ENCODE results near the gene SYTL3. TPM values are rescaled to one million over a fixed set of nuclear protein-coding genes. Genes with fewer than 3 reads are reported as not detected.

The SYTL3 gene
- total and polyA plus RNA-seq, 2 donors (not counting 1 experiment from before 2014, with no cell fraction given): 1.1 to 5.4 TPM

DNA sequence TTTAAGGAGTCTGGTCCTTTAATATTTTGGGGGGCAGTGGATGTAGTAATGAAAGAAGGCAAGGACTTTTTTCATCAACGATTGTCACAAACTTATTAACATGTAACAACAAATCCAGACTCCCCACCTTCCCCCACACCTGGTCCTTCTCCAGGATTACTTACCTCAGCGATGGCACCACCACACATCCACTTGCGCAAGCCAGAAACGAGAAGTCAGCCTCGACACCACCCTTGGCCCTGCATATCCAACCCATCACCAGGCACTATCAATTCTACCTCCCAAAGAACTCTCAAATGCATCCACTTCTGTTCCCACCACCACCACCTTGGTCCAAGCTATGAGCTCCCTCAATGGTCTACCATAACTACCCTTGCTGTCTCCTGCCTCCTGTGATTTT is 162.8 kb downstream of the SYTL3 start:
- Mint-ChIP-seq H3K27ac (peak overlapping the region; percentile 73), H3K4me1 (peaks cover 83% of the 10 kb centered on the region), H3K4me3 (peak overlapping the region; percentile 88), H3K27me3 (no peaks in the 10 kb centered on the region), H3K9me3 (ENCODE audit: insufficient read depth) (no peaks in the 10 kb centered on the region)
- Histone ChIP-seq H3K9ac (ENCODE audit: low read length) (peak overlapping the region; percentile 94), H3K9me3 (ENCODE audit: control extremely low read depth in 1 of 3, control insufficient read depth in 2 of 3, insufficient read depth in 1 of 3, low read length in 2 of 3) (peaks cover 0 to 3% (median 0%) of the 10 kb centered on the region in 3 donors), H2AFZ (ENCODE audit: insufficient read depth, low read depth, low read length, poor library complexity, severe bottlenecking) (no peak overlapping the region), H4K20me1 (ENCODE audit: control insufficient read depth, insufficient read depth, low read length, poor library complexity, severe bottlenecking) (peaks cover 79% of the 10 kb centered on the region), H3K79me2 (ENCODE audit: control insufficient read depth, insufficient read depth, low read length) (peaks cover 100% of the 10 kb centered on the region), H3K27me3 (replicated peaks in 1 of 4; ENCODE audit: control extremely low read depth in 1 of 4, control insufficient read depth in 3 of 4, insufficient read depth in 4 of 4, low read length in 3 of 4) (no peaks in the 10 kb centered on the region), H3K4me3 (ENCODE audit: control extremely low read depth in 1 of 5, extremely low read depth in 1 of 5, insufficient read depth in 1 of 5, low read depth in 2 of 5, low read length in 4 of 5) (peak overlapping the region in 2 of 5 experiments; percentile 69 to 100), H3K4me1 (ENCODE audit: control insufficient read depth in 2 of 2, insufficient read depth in 2 of 2, low read length in 2 of 2) (peaks cover 92 to 96% of the 10 kb centered on the region in 2 donors), H3K4me2 (replicated peaks; ENCODE audit: low read depth, low read length, poor library complexity, severe bottlenecking) (peak overlapping the region; percentile 95), H3K27ac (ENCODE audit: low read length in 2 of 2) (peak overlapping the region; percentile 96 to 99), H3K36me3 (replicated peaks in 1 of 2; ENCODE audit: control extremely low read depth in 1 of 2, control insufficient read depth in 1 of 2, extremely low read depth in 1 of 2, insufficient read depth in 2 of 2, low read length in 1 of 2) (peaks cover 4 to 93% of the 10 kb centered on the region in 2 experiments)
- CTCF ChIA-PET: interaction anchor here (1.5 to 5.2 kb wide), 7 partner anchors 19 to 159 kb away, joined by 5 to 27 read pairs (median 12); no protein-coding TSS in a partner anchor
- no peak for TF ChIP-seq EZH2 (IDR thresholded peaks at IDR 0.05; ENCODE audit: borderline replicate concordance, insufficient read depth, low read depth, low read length, poor library complexity, severe bottlenecking)
- TF ChIP-seq, protein P1, sequence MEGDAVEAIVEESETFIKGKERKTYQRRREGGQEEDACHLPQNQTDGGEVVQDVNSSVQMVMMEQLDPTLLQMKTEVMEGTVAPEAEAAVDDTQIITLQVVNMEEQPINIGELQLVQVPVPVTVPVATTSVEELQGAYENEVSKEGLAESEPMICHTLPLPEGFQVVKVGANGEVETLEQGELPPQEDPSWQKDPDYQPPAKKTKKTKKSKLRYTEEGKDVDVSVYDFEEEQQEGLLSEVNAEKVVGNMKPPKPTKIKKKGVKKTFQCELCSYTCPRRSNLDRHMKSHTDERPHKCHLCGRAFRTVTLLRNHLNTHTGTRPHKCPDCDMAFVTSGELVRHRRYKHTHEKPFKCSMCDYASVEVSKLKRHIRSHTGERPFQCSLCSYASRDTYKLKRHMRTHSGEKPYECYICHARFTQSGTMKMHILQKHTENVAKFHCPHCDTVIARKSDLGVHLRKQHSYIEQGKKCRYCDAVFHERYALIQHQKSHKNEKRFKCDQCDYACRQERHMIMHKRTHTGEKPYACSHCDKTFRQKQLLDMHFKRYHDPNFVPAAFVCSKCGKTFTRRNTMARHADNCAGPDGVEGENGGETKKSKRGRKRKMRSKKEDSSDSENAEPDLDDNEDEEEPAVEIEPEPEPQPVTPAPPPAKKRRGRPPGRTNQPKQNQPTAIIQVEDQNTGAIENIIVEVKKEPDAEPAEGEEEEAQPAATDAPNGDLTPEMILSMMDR (IDR thresholded peaks at IDR 0.05): no peak
- no peak for ATAC-seq (ENCODE audit: low read depth)
- intact Hi-C loops (cut with micrococcal nuclease): no loop called here
- POLR2A ChIA-PET: interaction anchor here (0.7 to 5.2 kb wide), 5 partner anchors 9 to 115 kb away, joined by 3 to 77 read pairs (median 8); no protein-coding TSS in a partner anchor
- 88% methylated on average over 4 of the region's 5 CpGs for WGBS (ENCODE audit: insufficient coverage)
- no peak for DNase-seq

- peak overlapping the region; percentile 88 for H3K4me3 Mint-ChIP-seq
- peaks cover 0 to 3% (median 0%) of the 10 kb centered on the region in 3 donors for H3K9me3 ChIP-seq (ENCODE audit: control extremely low read depth in 1 of 3, control insufficient read depth in 2 of 3, insufficient read depth in 1 of 3, low read length in 2 of 3)
- no peak overlapping the region for H2AFZ ChIP-seq (ENCODE audit: insufficient read depth, low read depth, low read length, poor library complexity, severe bottlenecking)
- H3K27me3 Mint-ChIP-seq: no peaks in the 10 kb centered on the region
- peaks cover 4 to 93% of the 10 kb centered on the region in 2 experiments for H3K36me3 ChIP-seq (replicated peaks in 1 of 2; ENCODE audit: control extremely low read depth in 1 of 2, control insufficient read depth in 1 of 2, extremely low read depth in 1 of 2, insufficient read depth in 2 of 2, low read length in 1 of 2)
- no peaks in the 10 kb centered on the region for H3K9me3 Mint-ChIP-seq (ENCODE audit: insufficient read depth)
- peak overlapping the region in 3 of 5 experiments; percentile 6 to 100 (median 69) for H3K4me3 ChIP-seq (ENCODE audit: control extremely low read depth in 1 of 5, extremely low read depth in 1 of 5, insufficient read depth in 1 of 5, low read depth in 2 of 5, low read length in 4 of 5)
- peaks cover 80% of the 10 kb centered on the region for H4K20me1 ChIP-seq (ENCODE audit: control insufficient read depth, insufficient read depth, low read length, poor library complexity, severe bottlenecking)
- intact Hi-C loops (cut with micrococcal nuclease): no loop called here
- peak overlapping the region; percentile 96 to 99 for H3K27ac ChIP-seq (ENCODE audit: low read length in 2 of 2)
- no peaks in the 10 kb centered on the region for H3K27me3 ChIP-seq (replicated peaks in 1 of 4; ENCODE audit: control extremely low read depth in 1 of 4, control insufficient read depth in 3 of 4, insufficient read depth in 4 of 4, low read length in 3 of 4)
- WGBS (ENCODE audit: insufficient coverage): 60% methylated on average over 3 of the region's 3 CpGs
- TF ChIP-seq EZH2 (IDR thresholded peaks at IDR 0.05; ENCODE audit: borderline replicate concordance, insufficient read depth, low read depth, low read length, poor library complexity, severe bottlenecking): no peak
- TF ChIP-seq, protein P1 (IDR thresholded peaks at IDR 0.05): no peak
- H3K9ac ChIP-seq (ENCODE audit: low read length): peak overlapping the region; percentile 94
- ATAC-seq (ENCODE audit: low read depth) (no peak), DNase-seq (no peak)
- POLR2A ChIA-PET: interaction anchor here (1.2 to 5.2 kb wide), 4 partner anchors 9 to 98 kb away, joined by 3 to 77 read pairs (median 12); no protein-coding TSS in a partner anchor
- H3K27ac Mint-ChIP-seq: peak overlapping the region; percentile 73
- H3K4me1 Mint-ChIP-seq: peaks cover 79% of the 10 kb centered on the region
- peaks cover 100% of the 10 kb centered on the region for H3K79me2 ChIP-seq (ENCODE audit: control insufficient read depth, insufficient read depth, low read length)
- H3K4me2 ChIP-seq (replicated peaks; ENCODE audit: low read depth, low read length, poor library complexity, severe bottlenecking): peak overlapping the region; percentile 95
- CTCF ChIA-PET: interaction anchor here (1.2 to 5.2 kb wide), 9 partner anchors 9 to 159 kb away, joined by 3 to 27 read pairs (median 9); no protein-coding TSS in a partner anchor
- peaks cover 88 to 92% of the 10 kb centered on the region in 2 donors for H3K4me1 ChIP-seq (ENCODE audit: control insufficient read depth in 2 of 2, insufficient read depth in 2 of 2, low read length in 2 of 2)
Observed at GRCh38 chr6:158813032-158813431, 163.2 kb downstream of the SYTL3 start.

Data from B cell (primary cell).